Measurements from ENCODE around the gene ATP10A. TPM values are rescaled to one million over a fixed set of nuclear protein-coding genes. Genes with fewer than 3 reads are reported as not detected.

Gene ATP10A
- total RNA-seq, 1 experiment from 2014 or later, result not detected

GRCh38 chr15:25852027-25852426 lies 11.1 kb downstream of the ATP10A start:
- H3K4me1 Mint-ChIP-seq (ENCODE audit: low read depth, unreplicated experiment), result peaks cover 28% of the 10 kb centered on the region

GRCh38 chr15:25850154-25851111 lies 12.7 kb downstream of the ATP10A start:
- no peaks in the 10 kb centered on the region for H3K36me3 ChIP-seq (ENCODE audit: control insufficient read depth, insufficient read depth, low read length)
- intact Hi-C loops (cut with micrococcal nuclease; ENCODE audit: unreplicated experiment), result loop anchor here (2.0 to 10.0 kb wide), 4 partner anchors 26 to 84 kb away; no protein-coding TSS in a partner anchor
- no peak for TF ChIP-seq CTCF (IDR thresholded peaks at IDR 0.05; ENCODE audit: insufficient read depth in 1 of 2, low read depth in 1 of 2, low read length in 1 of 2, severe bottlenecking in 1 of 2, unreplicated experiment in 1 of 2)
- H3K4me1 Mint-ChIP-seq (ENCODE audit: low read depth, unreplicated experiment), result peaks cover 28% of the 10 kb centered on the region
- H3K27me3 ChIP-seq (replicated peaks; ENCODE audit: control insufficient read depth, insufficient read depth, low read length), result no peaks in the 10 kb centered on the region
- BruUV-seq (replicated peaks), result TSS peak; percentile 96
- H3K36me3 Mint-ChIP-seq (ENCODE audit: insufficient read depth, unreplicated experiment), result no peaks in the 10 kb centered on the region
- H3K9me3 Mint-ChIP-seq (ENCODE audit: unreplicated experiment), result no peaks in the 10 kb centered on the region
- CTCF ChIA-PET, result no interaction called here
- H3K4me3 Mint-ChIP-seq (ENCODE audit: unreplicated experiment), result peak overlapping the region; percentile 77
- peak overlapping the region; percentile 93 for H3K27ac Mint-ChIP-seq (ENCODE audit: unreplicated experiment)
- no peaks in the 10 kb centered on the region for H3K9me3 ChIP-seq
- DNase-seq, result peak; percentile 81 to 86
- peaks cover 23% of the 10 kb centered on the region for H3K4me1 ChIP-seq
- POLR2A ChIA-PET, result interaction anchor here (0.6 kb wide), 1 partner anchor 83 kb away, joined by 4 read pairs; no protein-coding TSS in a partner anchor
- peak overlapping the region; percentile 42 for H3K4me3 ChIP-seq (ENCODE audit: low read depth, low read length)
- H3K27me3 Mint-ChIP-seq (ENCODE audit: insufficient read depth, unreplicated experiment), result no peaks in the 10 kb centered on the region

More at GRCh38 chr15:25852027-25852426, 11.1 kb downstream of the ATP10A start:
- Mint-ChIP-seq H3K9me3 (ENCODE audit: unreplicated experiment) (no peaks in the 10 kb centered on the region), H3K27ac (ENCODE audit: unreplicated experiment) (peak overlapping the region; percentile 36), H3K36me3 (ENCODE audit: insufficient read depth, unreplicated experiment) (no peaks in the 10 kb centered on the region), H3K27me3 (ENCODE audit: insufficient read depth, unreplicated experiment) (no peaks in the 10 kb centered on the region), H3K4me3 (ENCODE audit: unreplicated experiment) (no peak overlapping the region)
- no peak for TF ChIP-seq CTCF (IDR thresholded peaks at IDR 0.05; ENCODE audit: insufficient read depth in 1 of 2, low read depth in 1 of 2, low read length in 1 of 2, severe bottlenecking in 1 of 2, unreplicated experiment in 1 of 2)
- ChIA-PET CTCF (no interaction called here), POLR2A (no interaction called here)
- Histone ChIP-seq H3K4me1 (peaks cover 23% of the 10 kb centered on the region), H3K4me3 (ENCODE audit: low read depth, low read length) (no peak overlapping the region), H3K36me3 (ENCODE audit: control insufficient read depth, insufficient read depth, low read length) (no peaks in the 10 kb centered on the region), H3K9me3 (no peaks in the 10 kb centered on the region), H3K27me3 (replicated peaks; ENCODE audit: control insufficient read depth, insufficient read depth, low read length) (no peaks in the 10 kb centered on the region)
- DNase-seq, result no peak
- BruUV-seq (replicated peaks), result no TSS peak
- intact Hi-C loops (cut with micrococcal nuclease; ENCODE audit: unreplicated experiment), result loop anchor here (5.0 to 10.0 kb wide), 2 partner anchors 45 to 67 kb away; no protein-coding TSS in a partner anchor

GRCh38 chr15:25849157-25849921 lies 13.8 kb downstream of the ATP10A start:
- CTCF ChIA-PET, result no interaction called here
- peak overlapping the region; percentile 77 for H3K4me3 Mint-ChIP-seq (ENCODE audit: unreplicated experiment)
- no TSS peak for BruUV-seq (replicated peaks)
- H3K27ac Mint-ChIP-seq (ENCODE audit: unreplicated experiment), result peak overlapping the region; percentile 93
- Histone ChIP-seq H3K9me3 (no peaks in the 10 kb centered on the region), H3K4me3 (ENCODE audit: low read depth, low read length) (no peak overlapping the region), H3K36me3 (ENCODE audit: control insufficient read depth, insufficient read depth, low read length) (no peaks in the 10 kb centered on the region), H3K4me1 (peaks cover 23% of the 10 kb centered on the region), H3K27me3 (replicated peaks; ENCODE audit: control insufficient read depth, insufficient read depth, low read length) (no peaks in the 10 kb centered on the region)
- TF ChIP-seq CTCF (IDR thresholded peaks at IDR 0.05; ENCODE audit: insufficient read depth in 1 of 2, low read depth in 1 of 2, low read length in 1 of 2, severe bottlenecking in 1 of 2, unreplicated experiment in 1 of 2), result no peak
- DNase-seq, result peak; percentile 28 to 60
- H3K4me1 Mint-ChIP-seq (ENCODE audit: low read depth, unreplicated experiment), result peaks cover 28% of the 10 kb centered on the region
- intact Hi-C loops (cut with micrococcal nuclease; ENCODE audit: unreplicated experiment), result no loop called here
- H3K27me3 Mint-ChIP-seq (ENCODE audit: insufficient read depth, unreplicated experiment), result no peaks in the 10 kb centered on the region
- no peaks in the 10 kb centered on the region for H3K36me3 Mint-ChIP-seq (ENCODE audit: insufficient read depth, unreplicated experiment)
- POLR2A ChIA-PET, result interaction anchor here (0.6 kb wide), 1 partner anchor 84 kb away, joined by 4 read pairs; no protein-coding TSS in a partner anchor
- no peaks in the 10 kb centered on the region for H3K9me3 Mint-ChIP-seq (ENCODE audit: unreplicated experiment)

Measured in Caco-2 (cell line).